Cardiac fibroblast (primary cell): ENCODE data around the gene ERC2.

Experiments
- DNase-seq, 2 donors: peaks; one replicate each; pipeline versions ENCODE4 v3.0.0 to v3.0.0-alpha.2; 2010; ENCODE audit warnings: low read depth in 2 of 2
- H3K4me3 ChIP-seq, 2 donors: replicated peaks in 1 of 2; 1 replicate in 1 of 2; 2 replicates in 1 of 2; pipeline ENCODE4 v1.5.1; 2011; ENCODE audit warnings: low read depth in 2 of 2, low read length in 2 of 2, mild to moderate bottlenecking in 2 of 2, moderate library complexity in 1 of 2
- CTCF ChIP-seq: IDR thresholded peaks from one replicate; pipeline ENCODE4 v1.5.1; 2011; ENCODE audit warnings: low read depth, mild to moderate bottlenecking, low read length, inconsistent platforms

Gene ERC2

GRCh38 chr3:55728461-55729100 is 739.7 kb downstream of the ERC2 start:
- no peak for DNase-seq
- H3K4me3 ChIP-seq = no peak overlapping the region
- TF ChIP-seq CTCF = no peak

GRCh38 chr3:55726501-55726775 is 741.8 kb downstream of the ERC2 start:
- H3K4me3 ChIP-seq = no peak overlapping the region
- DNase-seq = no peak
- TF ChIP-seq CTCF = no peak

- no peak overlapping the region for H3K4me3 ChIP-seq
- no peak for TF ChIP-seq CTCF
- DNase-seq = no peak
Measured at GRCh38 chr3:55725681-55726500, 742.4 kb downstream of the ERC2 start.

- TF ChIP-seq CTCF = no peak
- DNase-seq = no peak
- no peak overlapping the region for H3K4me3 ChIP-seq
Measured at GRCh38 chr3:55724821-55725220, 743.4 kb downstream of the ERC2 start.

GRCh38 chr3:55724407-55724784 is 743.9 kb downstream of the ERC2 start:
- DNase-seq = no peak
- H3K4me3 ChIP-seq = no peak overlapping the region
- TF ChIP-seq CTCF = no peak

- no peak for TF ChIP-seq CTCF
- DNase-seq = no peak
- H3K4me3 ChIP-seq = no peak overlapping the region
Measured at GRCh38 chr3:55723653-55724406, 744.4 kb downstream of the ERC2 start.
